HepG2 (cell line): Measurements from ENCODE around the gene GSK3A. TPM values are rescaled to one million over a fixed set of nuclear protein-coding genes. Genes with fewer than 3 reads are reported as not detected.
A peak's percentile ranks its signal among the peaks of the same experiment; 100 is the strongest.

Experiments
- ATAC-seq: fragments of 200-7000 bp; cut with Tn5 transposase; 3 replicates; pipeline ENCODE4 v1.9.1; 2020; ENCODE audit warnings: mild to moderate bottlenecking, moderate library complexity
- BruUV-seq: library from RNA; stranded (reverse); fragments of 400-500 nt; replicated peaks from 2 replicates; lab custom pipeline; 2021; lab: Mats Ljungman, UMichigan
- CTCF ChIA-PET: fragments of 300-600 bp; formaldehyde crosslinking; extraction: SDS; loops from one replicate; lab custom pipeline; 2021; ENCODE audit warnings: low total read pairs, inconsistent platforms, low intra/inter-chr PET ratio; lab: Yijun Ruan, JAX
- POLR2A ChIA-PET: fragments of 350-600 bp; sonication (Branson Sonifier 250); formaldehyde crosslinking; loops from one replicate; lab custom pipeline; 2020; ENCODE audit warnings: antibody characterized with exemption, inconsistent platforms; lab: Yijun Ruan, JAX
- DNase-seq: peaks from one replicate; pipeline ENCODE4 v3.0.0-alpha.2; 2015; ENCODE audit warnings: low spot score
- FAIRE-seq: peaks from 3 replicates; lab custom pipeline; 2011; peaks lifted over from hg19 to GRCh38; lab: Jason Lieb, UNC
- H2AFZ ChIP-seq: one replicate; pipeline ENCODE4 v1.6.1; 2011; ENCODE audit warnings: low read length, inconsistent platforms
- H3K27ac ChIP-seq: fragments of 300-600 bp; 3 replicates; pipeline ENCODE4 v1.8.0; 2011; ENCODE audit warnings: mixed run types, mild to moderate bottlenecking, mixed read lengths, low read length, inconsistent platforms; ENCODE audit not compliant: insufficient read depth; ENCODE audit errors: extremely low read length
- H3K27me3 ChIP-seq, 2 experiments: fragments of 200-600 bp in 1 of 2; 2 replicates in 1 of 2; 3 replicates in 1 of 2; pipeline versions ENCODE4 v1.6.0 to v1.8.0; 2011; ENCODE audit warnings: low read length in 2 of 2, mild to moderate bottlenecking in 2 of 2, moderate library complexity in 2 of 2, inconsistent platforms in 1 of 2; ENCODE audit not compliant: insufficient read depth in 2 of 2, control insufficient read depth in 1 of 2
- H3K36me3 ChIP-seq, 2 experiments: fragments of 200-600 bp in 1 of 2; replicated peaks in 1 of 2; 2 replicates in 1 of 2; 3 replicates in 1 of 2; pipeline versions ENCODE4 v1.5.1 to v1.8.0; 2011; ENCODE audit warnings: low read length in 2 of 2, inconsistent platforms in 1 of 2; ENCODE audit not compliant: insufficient read depth in 2 of 2, control insufficient read depth in 1 of 2
- H3K4me1 ChIP-seq: 2 replicates; pipeline ENCODE4 v1.5.1; 2012; ENCODE audit warnings: low read length, inconsistent platforms; ENCODE audit not compliant: insufficient read depth
- H3K4me2 ChIP-seq: 2 replicates; pipeline ENCODE4 v1.6.0; 2011; ENCODE audit warnings: low read depth, low read length, inconsistent platforms
- H3K4me3 ChIP-seq, 3 experiments: fragments of 200-600 bp in 1 of 3; sonication (generic), shearing (Covaris generic) in 1 of 3; replicated peaks in 1 of 3; 2 replicates each; pipeline ENCODE4 v1.5.1; 2011 to 2016; ENCODE audit warnings: low read length in 3 of 3, inconsistent platforms in 2 of 3, low read depth in 2 of 3, mild to moderate bottlenecking in 2 of 3, control low read depth in 1 of 3, mixed read lengths in 1 of 3; ENCODE audit not compliant: insufficient read depth in 1 of 3
- H3K79me2 ChIP-seq: one replicate; pipeline ENCODE4 v1.6.1; 2011; ENCODE audit warnings: low read length, inconsistent platforms; ENCODE audit not compliant: insufficient read depth
- H3K9ac ChIP-seq: 2 replicates; pipeline ENCODE4 v1.6.0; 2011; ENCODE audit warnings: mild to moderate bottlenecking, low read depth, low read length, inconsistent platforms; ENCODE audit not compliant: insufficient read depth
- H3K9me3 ChIP-seq: 2 replicates; pipeline ENCODE4 v1.5.1; 2012; ENCODE audit warnings: mild to moderate bottlenecking, low read length
- H4K20me1 ChIP-seq: 2 replicates; pipeline ENCODE4 v1.6.0; 2011; ENCODE audit warnings: inconsistent platforms, mild to moderate bottlenecking, low read length, moderate library complexity; ENCODE audit not compliant: insufficient read depth
- CENPT ChIP-seq: sonication (generic); formaldehyde crosslinking; IDR thresholded peaks from 2 replicates; pipeline ENCODE4 v1.8.0; 2022; ENCODE audit warnings: low read depth, mild to moderate bottlenecking, moderate library complexity, missing genetic modification reagents
- PAF1 ChIP-seq: IDR thresholded peaks from 2 replicates; pipeline ENCODE4 v1.6.1; 2016; ENCODE audit warnings: missing genetic modification reagents, missing compliant biosample characterization
- POLR2A ChIP-seq, 2 experiments: IDR thresholded peaks; 2 replicates each; pipeline ENCODE4 v1.6.1; 2011; ENCODE audit warnings: low read depth in 2 of 2, low read length in 2 of 2, mild to moderate bottlenecking in 1 of 2, moderate library complexity in 1 of 2; ENCODE audit not compliant: insufficient read depth in 1 of 2
- RBFOX2 ChIP-seq: fragments of 200-400 bp; formaldehyde crosslinking; IDR thresholded peaks from 2 replicates; pipeline ENCODE4 v1.6.1; 2017; ENCODE audit warnings: low read depth, mild to moderate bottlenecking, low read length
- ZC3H13 ChIP-seq: sonication (generic); formaldehyde crosslinking; IDR thresholded peaks from 2 replicates; pipeline ENCODE4 v1.8.1; 2023; ENCODE audit warnings: mild to moderate bottlenecking, missing genetic modification reagents, moderate library complexity
- WGBS: methylation state at CpG from one replicate; pipeline ENCODE4 v1.1.6; 2017; ENCODE audit warnings: low lambda C conversion rate; 5-methylcytosine and 5-hydroxymethylcytosine counted together
- in situ Hi-C: cut with HindIII; loops from 2 replicates; pipeline ENCODE4 v1.10.0; 2017; ENCODE audit warnings: low pct_unique_long_range_greater_than_20kb; ENCODE audit not compliant: extremely low pct_ligation_motif_present
- intact Hi-C: fragments of 100-400 bp; cut with micrococcal nuclease; formaldehyde crosslinking; loops from one replicate; pipeline ENCODE4 v1.10.0; 2022; ENCODE audit not compliant: unreplicated experiment
- polyA plus RNA-seq, 8 experiments: library from polyadenylated mRNA; depleted of rRNA in 3 of 8; stranded (reverse) in 7 of 8; unstranded in 1 of 8; fragments of >200 nt; fragmentation: Illumina TruSeq in 4 of 8; extraction: Trizol in 4 of 8; gene quantifications; 2 replicates each; pipeline versions ENCODE4 v1.2.1 to v1.2.3, GENCODE V29; 2011 to 2016; ENCODE audit warnings: low read depth in 4 of 8, missing spikeins in 1 of 8, mixed read lengths in 1 of 8; ENCODE audit not compliant: insufficient read depth in 1 of 8
- total RNA-seq, 5 experiments: library from RNA; depleted of rRNA; stranded (reverse); fragments of >200 nt; fragmentation: Illumina TruSeq; extraction: Trizol; gene quantifications; 2 replicates each; pipeline ENCODE4 v1.2.3, GENCODE V29; 2016; ENCODE audit warnings: low read depth in 1 of 5
- TF ChIP-seq, protein P1 (sequence below): sonication (generic); formaldehyde crosslinking; IDR thresholded peaks from 2 replicates; pipeline ENCODE4 v1.5.1; 2020; ENCODE audit warnings: mild to moderate bottlenecking, missing genetic modification reagents, moderate library complexity
- TF ChIP-seq, protein P2 (sequence below): IDR thresholded peaks from 2 replicates; pipeline ENCODE4 v1.6.1; 2018; ENCODE audit warnings: missing genetic modification reagents

The GSK3A gene
- total and polyA plus RNA-seq, 2 of the 13 experiments (the other 11 are each of a cell fraction or from before 2014, with no cell fraction given) = 16.9 to 52.5 TPM

DNA sequence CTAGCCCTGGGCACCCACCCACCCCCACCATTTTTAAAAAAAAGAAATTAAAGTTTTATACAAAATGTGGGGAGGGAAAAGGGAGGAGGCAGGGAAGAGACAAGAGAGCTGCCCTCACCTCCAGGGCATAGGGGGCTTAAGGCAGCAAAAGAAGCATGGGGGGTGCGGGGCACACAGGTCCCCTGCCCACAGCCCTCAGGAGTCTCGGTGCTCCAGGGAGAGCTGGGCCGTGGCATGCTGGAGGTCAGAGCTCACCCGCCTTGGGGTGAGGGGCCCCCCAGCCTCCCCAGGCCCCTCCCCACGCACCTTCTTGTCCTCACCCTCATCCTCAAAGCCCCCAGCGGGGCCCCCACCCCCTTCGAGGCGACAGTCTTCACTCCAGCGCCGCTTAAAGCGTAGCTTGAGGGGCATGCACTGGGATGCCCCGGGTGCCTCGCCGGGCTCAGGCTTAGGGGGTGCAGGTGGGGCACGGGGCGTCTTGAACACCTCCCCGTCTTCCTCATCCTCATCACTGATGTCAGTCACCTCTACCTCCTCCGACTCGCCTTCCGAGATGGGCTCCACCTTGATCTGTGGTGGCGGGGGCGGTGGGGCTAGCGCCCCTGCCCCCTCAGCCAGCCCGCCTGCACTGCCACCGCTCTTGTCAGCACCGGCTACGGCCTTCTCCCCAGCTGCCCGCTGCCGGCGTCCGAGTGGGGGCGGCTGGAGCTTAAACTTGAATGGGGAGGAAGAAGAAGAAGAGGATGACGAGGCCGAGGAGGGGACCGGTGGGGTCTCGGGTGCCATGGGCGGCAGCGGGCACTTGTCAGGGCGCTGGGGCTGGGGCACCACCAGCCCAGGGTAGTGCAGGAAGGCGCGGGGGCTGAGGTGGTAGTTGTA, 6.1 kb upstream of the GSK3A start (continued):
- TF ChIP-seq, protein P1, sequence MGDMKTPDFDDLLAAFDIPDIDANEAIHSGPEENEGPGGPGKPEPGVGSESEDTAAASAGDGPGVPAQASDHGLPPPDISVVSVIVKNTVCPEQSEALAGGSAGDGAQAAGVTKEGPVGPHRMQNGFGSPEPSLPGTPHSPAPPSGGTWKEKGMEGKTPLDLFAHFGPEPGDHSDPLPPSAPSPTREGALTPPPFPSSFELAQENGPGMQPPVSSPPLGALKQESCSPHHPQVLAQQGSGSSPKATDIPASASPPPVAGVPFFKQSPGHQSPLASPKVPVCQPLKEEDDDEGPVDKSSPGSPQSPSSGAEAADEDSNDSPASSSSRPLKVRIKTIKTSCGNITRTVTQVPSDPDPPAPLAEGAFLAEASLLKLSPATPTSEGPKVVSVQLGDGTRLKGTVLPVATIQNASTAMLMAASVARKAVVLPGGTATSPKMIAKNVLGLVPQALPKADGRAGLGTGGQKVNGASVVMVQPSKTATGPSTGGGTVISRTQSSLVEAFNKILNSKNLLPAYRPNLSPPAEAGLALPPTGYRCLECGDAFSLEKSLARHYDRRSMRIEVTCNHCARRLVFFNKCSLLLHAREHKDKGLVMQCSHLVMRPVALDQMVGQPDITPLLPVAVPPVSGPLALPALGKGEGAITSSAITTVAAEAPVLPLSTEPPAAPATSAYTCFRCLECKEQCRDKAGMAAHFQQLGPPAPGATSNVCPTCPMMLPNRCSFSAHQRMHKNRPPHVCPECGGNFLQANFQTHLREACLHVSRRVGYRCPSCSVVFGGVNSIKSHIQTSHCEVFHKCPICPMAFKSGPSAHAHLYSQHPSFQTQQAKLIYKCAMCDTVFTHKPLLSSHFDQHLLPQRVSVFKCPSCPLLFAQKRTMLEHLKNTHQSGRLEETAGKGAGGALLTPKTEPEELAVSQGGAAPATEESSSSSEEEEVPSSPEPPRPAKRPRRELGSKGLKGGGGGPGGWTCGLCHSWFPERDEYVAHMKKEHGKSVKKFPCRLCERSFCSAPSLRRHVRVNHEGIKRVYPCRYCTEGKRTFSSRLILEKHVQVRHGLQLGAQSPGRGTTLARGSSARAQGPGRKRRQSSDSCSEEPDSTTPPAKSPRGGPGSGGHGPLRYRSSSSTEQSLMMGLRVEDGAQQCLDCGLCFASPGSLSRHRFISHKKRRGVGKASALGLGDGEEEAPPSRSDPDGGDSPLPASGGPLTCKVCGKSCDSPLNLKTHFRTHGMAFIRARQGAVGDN = peak; percentile 27; the same call in 1 of the 2 replicates
- TF ChIP-seq CENPT (no peak), RBFOX2 (peak; percentile 85), PAF1 (peak; percentile 80; the same call in 1 of the 2 replicates)

DNA sequence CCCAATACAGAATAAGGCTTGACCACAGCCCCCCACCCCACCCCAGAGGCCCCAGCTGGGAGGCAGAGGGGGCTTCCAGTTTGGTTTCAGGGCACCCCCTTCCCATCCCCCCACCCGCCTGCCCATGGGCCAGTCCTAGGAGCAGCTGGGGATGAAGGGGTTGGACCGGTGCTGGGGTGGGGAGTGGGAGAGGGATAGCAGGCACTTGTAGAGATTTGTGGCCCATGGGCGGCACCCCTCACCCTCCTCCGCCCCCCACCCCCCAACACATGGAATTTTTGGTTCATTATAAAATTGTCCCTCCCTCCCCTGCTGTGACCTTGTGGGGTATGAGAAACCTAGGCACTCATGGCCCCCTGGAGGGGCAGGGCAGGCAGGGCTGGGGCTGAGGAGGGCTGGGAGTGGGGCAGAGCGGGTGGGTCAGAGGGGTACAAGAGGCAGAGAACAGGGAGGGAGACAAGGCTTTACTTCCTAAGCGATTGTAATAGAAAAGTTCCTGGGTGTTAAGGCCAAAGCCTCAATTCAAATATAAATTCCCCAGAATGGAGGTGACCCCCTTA, 5.3 kb upstream of the GSK3A start:
- Histone ChIP-seq H3K79me2 (peaks cover 28% of the 10 kb centered on the region), H3K9ac (no peak overlapping the region), H2AFZ (no peak overlapping the region), H3K27me3 (no peaks in the 10 kb centered on the region; a peak in 1 of 5 replicates), H3K4me3 (no peak overlapping the region), H3K27ac (peak overlapping the region; percentile 28), H3K9me3 (no peaks in the 10 kb centered on the region), H3K4me2 (no peak overlapping the region), H4K20me1 (peaks cover 44% of the 10 kb centered on the region), H3K36me3 (peaks cover 7 to 32% of the 10 kb centered on the region in 2 experiments; a peak in 3 of 5 replicates), H3K4me1 (peaks cover 67% of the 10 kb centered on the region)
- intact Hi-C loops (no loop called here), in situ Hi-C loops (no loop called here)
- no TSS peak for BruUV-seq
- POLR2A ChIA-PET = interaction anchor here (1.0 to 6.6 kb wide), 5 partner anchors 8 to 54 kb away, joined by 3 to 117 read pairs (median 8); partner anchors contain the start of genes ERF, PAFAH1B3 and PRR19
- TF ChIP-seq, protein P2, sequence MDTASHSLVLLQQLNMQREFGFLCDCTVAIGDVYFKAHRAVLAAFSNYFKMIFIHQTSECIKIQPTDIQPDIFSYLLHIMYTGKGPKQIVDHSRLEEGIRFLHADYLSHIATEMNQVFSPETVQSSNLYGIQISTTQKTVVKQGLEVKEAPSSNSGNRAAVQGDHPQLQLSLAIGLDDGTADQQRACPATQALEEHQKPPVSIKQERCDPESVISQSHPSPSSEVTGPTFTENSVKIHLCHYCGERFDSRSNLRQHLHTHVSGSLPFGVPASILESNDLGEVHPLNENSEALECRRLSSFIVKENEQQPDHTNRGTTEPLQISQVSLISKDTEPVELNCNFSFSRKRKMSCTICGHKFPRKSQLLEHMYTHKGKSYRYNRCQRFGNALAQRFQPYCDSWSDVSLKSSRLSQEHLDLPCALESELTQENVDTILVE (CRISPR knock-in tag) = no peak
- TF ChIP-seq POLR2A (IDR thresholded peaks at IDR 0.05; ENCODE audit: insufficient read depth in 1 of 2, low read depth in 2 of 2, low read length in 2 of 2) (peak in 1 of 2 experiments; percentile 5; a peak in 1 of 4 replicates), ZC3H13 (CRISPR knock-in tag) (0 out of 2 replicates have a peak, but pooled peaks have one; percentile 6)
- WGBS = 99% methylated on average over 6 of the region's 6 CpGs
- CTCF ChIA-PET = no interaction called here
- ATAC-seq (no peak), DNase-seq (no peak), FAIRE-seq (no peak)
